DMS153 treated with DMSO at 0.1 percent for 48 hours (cell line): ENCODE data around the gene MS4A10.

ENCODE experiments used
- DNase-seq: peaks from one replicate; lab custom pipeline; 2025; ENCODE audit not compliant: unreplicated experiment; lab: John Stamatoyannopoulos, UW

MS4A10 gene

DNA sequence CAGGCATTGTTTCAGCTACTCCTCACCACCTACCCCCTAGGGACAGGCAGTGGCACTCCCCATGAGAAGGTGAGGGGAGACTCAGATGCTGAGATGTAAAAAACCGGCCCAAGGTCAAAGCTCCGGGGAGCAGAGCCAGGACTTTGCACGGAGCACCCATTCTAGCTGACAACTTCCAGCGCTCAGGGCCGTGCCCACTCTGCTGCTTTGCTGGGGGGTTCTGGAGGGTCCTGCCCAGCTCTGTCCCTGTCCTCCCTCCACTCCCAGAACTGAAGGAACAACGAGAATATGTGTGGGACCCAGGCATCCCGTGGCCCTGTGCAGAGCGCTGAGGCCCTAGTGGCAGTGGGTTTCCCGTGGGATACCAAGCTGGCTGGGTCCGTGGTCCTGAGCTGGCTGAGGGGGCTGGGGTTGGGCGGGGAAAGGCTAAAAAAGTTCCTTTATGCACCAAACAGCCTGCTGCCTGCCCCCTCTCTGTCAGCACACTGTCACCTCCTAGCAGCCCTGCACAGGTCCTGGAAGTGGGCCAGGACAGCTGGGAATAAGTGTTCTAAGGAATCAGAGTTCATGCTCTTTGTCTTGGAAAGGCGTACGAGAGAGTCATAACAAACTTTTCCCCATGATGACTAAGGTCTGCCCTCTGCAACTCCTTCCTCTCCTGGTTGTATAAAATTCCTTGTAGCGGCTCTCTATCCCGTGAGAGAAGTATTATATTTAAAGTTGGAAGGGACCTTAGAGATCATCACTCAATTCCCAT, 1.9 kb downstream of the MS4A10 start:
- DNase-seq = no peak

DNA sequence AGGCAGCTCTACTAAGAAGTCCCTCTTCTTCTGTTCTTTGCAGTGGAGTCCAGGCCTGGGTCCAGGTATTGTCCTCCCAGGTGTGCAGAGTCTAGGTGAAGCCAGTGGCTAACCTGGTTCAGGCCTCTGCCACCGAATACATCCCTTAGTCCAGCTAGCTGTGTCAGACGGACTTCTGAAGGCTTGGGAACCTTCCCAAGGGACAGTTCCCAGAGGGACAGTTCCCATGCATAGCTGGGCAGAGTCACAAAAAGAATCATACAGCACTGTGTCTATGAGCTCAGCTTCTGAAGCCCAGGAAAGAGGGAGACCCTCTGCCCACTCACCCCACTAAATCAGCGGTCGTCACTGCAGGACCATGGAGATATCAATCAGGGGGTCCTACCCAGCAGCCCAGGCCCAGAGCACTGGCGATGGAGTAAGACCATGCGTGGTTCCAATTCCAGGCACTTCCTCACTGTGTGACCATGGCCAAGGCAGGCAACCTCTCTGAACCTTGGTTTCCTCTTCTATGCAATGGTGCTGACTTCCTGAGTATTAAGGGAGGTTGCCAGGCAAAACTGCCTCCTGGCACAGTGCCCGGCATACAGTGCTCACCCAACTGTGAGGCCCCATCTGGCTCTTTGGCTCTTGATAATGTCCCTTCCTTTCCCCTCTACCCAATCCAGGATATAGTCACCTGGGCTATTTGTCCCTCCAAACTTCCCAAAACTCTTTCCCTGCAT, 3.4 kb downstream of the MS4A10 start:
- no peak for DNase-seq

DNA sequence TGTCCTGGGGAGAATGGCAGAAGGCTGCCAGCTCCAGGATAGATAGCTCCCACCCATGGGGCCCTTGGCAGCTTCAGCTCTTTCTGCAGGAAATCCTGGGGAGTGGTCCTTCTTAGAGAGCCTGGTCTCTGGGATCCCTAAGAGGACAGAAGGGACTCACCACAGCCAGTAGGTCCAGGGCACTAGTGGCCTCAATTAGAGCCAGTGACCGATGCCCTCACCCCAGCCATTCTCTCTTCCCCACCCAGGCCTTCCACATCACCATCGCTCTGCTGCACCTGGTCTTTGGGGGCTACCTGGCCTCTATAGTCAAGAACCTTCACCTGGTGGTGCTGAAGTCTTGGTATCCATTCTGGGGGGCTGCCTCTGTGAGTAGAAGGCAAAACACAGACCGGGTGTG, 5.6 kb downstream of the MS4A10 start:
- DNase-seq = no peak

DNA sequence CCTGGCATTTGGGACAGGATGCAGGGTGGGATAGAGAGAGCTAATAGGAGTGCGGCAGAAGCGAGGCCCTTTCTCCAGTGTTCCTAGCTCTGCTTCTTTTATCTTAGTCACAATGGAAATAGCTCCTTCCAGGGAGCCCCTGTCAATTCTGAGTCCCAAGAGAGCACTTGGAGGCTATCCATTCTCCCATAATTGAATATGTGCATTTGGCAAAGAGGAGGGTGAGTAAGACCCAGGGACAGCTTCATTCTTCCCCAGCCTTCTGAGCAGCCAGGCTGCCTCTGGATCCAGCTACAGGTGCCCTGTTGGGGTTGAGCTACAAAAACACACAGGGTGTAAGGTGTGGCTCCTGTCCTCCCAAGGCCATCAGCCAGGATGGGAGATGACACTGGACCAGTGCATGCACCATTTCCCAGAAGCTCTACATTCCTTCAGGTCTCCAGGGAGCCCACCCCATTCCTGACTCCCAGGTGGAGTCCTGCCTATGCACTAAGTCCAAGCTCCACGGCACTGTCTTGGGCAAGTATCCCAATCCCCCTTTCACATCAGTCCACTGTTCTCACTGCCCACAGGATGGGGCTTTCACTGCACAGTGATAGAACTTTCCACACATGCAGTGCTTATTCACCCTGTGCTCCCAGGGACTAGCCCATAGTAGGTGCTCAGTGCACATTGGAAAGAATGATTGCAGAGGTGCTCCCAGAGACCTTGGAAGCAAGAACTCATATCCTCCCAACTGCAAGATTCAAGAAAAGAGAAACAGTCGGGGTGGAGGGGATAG, 6.2 kb downstream of the MS4A10 start:
- no peak for DNase-seq

DNA sequence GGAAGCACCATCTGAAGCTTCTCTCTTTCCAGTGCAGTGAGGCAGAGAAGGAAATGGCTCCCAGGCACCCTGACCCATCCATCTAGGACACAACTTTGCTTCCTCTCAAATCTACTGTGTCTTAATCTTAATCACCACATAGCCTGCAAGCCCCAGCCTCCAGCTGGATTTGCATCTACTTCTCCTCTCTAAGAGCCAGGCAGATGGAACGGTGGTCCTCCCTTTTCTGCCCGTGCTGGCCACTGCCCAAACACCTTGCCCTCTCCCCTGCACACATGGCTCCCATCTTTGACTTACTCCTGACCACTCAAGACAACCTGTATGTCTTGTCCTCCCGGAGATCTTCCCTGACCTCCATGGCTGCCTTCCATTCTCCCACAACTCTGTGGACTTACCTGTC, 7.4 kb downstream of the MS4A10 start:
- no peak for DNase-seq

DNA sequence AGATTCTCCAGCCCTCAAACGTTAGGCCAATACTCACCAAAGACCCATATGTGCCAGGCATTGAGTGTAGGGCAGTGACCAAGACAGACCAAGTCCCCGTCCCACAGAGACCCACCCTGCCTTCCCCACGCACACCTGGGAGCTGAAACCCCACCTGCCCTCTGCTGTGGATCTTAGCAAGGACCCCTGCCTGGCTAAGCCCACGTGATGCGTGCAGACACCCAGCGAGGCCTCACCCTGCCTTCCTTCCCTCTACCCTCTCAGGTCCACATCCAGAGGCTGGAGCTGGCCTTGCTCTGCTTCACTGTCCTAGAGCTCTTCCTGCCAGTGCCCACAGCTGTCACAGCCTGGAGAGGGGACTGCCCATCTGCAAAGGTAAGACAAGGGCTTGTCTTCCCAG, 10.2 kb downstream of the MS4A10 start:
- no peak for DNase-seq

DNA sequence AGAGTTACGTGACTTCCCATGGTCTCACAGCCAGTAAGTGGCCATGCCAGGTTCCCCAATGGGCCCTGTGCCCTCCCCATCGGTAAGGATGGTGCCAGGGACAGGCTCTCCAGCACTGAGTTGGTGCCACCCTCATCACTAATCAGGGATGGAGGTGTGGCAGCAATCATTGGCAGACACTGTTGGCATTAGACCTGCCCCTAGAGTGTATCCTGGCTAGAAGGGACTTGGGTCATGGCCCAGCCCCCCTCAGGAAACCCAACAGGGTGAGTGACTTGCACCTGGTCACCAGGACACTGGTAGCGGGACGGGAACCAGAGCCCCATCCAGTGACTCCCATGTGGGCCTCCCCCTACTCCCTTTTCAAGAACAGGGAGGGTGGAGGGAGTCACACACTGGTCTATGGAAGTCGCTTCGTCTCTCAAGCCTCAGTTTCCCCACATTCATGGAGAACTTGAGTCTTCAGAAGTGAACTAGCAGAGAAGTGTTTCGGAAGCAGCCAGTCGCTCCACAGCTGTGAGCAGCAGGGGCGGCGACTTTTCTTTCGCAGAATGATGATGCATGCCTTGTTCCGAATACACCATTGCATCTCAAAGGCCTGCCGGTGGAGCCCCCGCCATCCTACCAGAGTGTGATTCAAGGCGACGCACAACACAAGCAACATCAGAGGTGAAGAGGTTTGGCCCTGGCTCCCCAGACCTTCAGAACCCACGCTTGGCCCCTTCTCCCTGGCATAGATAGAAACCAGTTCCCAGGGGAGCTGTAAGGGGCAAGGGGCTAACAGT, 12.9 kb downstream of the MS4A10 start:
- DNase-seq = no peak

DNA sequence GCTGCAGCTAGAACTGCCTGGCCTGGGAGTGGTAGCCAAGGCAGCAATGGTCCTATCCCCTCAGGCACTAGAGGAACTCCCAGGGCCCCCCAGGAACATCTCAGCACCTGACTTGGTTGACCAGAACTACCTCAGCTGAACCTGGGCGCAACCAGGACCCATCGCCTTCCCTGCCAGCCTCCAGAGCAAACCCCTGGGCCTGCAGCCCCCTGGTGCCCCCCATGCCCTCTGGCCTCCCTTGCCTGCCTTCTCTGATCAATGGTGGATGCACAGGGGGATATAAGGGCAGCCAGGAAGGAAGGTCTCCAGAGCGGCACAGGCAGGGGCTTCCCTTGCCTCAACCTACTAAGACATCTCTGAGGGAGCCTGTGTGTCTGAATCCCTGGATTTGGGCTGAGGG, 13.5 kb downstream of the MS4A10 start:
- no peak for DNase-seq

DNA sequence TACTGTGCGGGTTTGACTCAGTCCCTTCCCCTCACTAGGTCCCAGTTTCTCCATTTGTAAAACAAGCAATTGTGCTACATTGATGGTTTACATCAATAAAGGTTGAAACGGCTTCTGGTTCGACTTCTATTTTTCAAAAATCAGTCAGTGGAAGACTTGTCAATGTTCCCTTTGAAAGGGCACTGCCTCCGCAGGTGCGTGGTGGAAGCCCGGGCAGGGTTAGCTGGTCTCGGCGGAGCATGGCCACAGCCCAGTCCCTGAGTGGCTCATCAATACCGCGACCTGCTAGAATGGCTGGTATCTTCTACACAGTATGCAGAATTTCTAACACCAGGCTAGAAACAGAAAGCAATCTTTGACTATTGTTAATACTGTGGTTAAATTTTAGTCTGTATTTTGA, 16.1 kb downstream of the MS4A10 start:
- no peak for DNase-seq

DNA sequence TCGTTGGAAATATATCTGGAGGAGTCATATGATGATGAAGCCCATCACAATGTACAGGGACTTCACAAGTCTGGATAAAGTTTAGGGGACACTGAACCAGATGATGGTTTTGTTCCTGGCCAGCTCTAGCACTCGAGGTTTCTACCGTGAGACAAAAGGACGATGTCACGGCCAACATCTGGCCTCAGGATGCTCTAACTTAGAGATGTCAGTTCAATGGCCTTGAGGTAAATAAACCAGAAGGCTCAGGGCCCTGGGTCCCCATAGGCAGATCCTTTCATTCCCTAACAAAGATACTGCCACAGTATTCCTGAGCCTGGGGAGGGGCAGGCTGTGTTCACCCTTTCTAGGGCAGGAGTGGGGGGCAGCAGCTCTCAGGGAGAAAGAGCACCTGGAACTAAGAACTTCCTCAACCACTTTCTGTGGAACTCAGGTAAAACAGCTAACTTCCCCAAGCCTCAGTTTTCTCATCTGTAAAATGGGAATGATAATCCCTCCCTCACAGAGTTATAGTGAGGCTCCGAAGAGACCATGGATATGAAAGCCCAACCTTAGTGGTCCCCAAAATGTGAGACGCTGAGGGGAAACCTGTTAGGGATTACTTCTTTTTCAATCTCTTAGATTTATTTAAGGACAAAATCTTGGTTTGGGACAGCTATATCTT, 18.3 kb downstream of the MS4A10 start:
- DNase-seq = no peak

DNA sequence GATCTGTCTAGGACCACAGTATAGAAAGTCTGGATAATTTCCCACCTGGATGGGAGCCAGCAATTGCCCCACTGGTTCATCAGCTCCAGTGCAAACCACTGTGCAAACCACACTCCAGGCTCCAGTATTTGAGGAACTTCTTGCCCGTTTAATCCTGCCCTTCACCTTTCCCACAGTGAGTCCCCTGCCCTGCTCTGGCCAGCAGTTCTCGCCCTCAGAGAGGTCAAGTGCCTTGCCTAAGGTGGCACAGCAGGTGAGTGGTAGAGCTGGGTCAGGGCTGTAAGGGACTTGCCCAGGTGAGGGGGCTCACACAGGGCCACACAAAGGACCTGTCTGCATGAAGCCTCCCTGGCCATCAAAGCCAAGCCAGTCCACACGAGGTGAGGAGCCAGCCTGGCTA, 24.1 kb downstream of the MS4A10 start:
- DNase-seq = no peak

DNA sequence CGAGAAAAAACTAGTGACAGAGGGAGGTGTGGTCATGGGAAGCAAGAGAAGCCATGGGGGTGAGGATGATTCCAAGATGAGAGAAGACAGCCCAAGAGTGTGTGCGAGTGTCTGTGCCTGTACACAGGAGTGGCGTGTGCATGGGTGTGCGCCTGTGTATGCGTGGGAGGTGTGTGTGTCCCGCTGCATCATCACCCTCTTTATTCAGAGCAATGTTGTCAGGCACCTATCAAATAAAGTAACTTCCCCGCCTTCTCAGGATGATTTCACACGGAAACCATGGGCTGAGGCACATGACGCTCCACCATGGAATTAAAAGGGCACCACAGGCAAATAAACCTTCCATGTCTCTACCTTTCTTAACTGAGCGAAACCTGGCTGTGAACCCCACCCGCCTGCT, 24.6 kb downstream of the MS4A10 start:
- DNase-seq = no peak

DNA sequence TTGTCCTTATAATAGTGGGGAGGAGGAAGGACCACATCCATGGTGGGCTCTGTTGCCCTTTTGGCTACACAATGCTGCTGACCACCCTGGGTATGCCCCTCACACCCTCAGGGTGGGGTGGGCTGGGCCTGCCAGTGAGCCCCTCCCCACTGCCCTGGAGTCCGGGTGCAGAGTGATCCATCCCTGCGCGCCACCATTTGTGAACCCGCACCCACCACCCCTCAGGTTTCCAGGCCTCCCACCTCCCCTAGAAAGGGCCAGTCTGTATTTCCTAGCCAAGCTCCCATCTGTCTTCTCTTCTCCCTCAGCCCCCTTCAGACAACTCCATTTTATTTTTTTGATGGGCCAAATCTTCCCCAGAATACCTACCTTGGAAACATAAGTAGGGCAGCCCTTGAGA, 25.0 kb downstream of the MS4A10 start:
- no peak for DNase-seq

DNA sequence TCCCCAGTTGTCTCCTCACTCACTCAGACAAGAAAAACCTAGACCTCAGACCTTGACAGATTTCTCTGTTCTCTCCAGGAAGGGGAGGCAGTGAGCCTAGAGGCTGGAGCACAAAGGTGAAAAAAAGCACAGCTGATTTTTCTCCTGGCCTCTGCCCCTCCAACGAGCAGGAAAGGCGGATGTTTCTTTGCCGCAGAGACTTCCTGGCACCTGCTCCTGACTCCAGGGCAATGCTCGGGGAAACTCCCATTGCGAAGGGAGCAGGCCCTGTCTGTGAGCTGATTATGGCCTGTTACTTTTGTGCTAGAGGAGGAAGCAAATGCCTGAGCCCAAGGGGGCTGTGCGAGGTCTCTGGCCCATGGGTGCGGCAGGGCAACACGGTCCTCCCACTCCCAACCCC, 25.4 kb downstream of the MS4A10 start:
- peak; percentile 9 for DNase-seq

DNA sequence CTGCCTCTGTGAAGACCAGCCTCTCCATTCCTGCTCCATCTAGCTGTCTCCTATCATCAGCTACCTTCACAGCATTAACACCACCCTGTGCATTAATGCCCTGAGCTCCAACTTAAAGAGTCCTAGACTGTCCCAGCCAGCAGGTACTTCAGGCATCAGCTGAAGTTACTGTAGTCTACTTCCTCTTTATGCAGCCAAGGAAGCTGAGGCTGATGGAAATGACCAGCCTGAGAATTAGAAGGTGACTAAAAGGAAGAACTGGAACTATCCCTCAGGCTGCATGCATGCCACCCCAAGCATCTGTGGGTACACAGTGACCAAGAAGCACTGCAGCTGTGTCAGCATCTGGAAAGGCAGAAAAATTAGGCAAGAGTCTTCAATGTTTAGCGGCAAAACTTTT, 28.2 kb downstream of the MS4A10 start:
- no peak for DNase-seq

DNA sequence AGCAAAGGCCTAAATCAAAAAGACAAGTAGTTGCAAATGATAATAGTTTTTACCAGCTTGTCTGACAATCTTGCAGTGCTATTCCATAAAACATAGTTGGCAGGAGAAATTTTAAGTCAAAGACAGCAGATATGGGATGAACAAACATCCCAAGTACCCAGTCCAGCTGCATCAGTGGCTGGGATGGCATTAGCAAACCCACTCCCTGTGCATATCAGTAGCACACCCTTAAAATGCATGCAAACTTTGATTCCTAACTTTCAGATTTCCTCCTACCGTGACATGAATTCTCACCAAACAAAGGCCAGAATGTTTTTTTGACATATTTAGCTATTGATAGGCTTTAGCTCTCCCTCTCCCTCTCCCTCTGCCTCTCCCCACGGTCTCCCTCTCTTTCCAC, 29.0 kb downstream of the MS4A10 start:
- no peak for DNase-seq

DNA sequence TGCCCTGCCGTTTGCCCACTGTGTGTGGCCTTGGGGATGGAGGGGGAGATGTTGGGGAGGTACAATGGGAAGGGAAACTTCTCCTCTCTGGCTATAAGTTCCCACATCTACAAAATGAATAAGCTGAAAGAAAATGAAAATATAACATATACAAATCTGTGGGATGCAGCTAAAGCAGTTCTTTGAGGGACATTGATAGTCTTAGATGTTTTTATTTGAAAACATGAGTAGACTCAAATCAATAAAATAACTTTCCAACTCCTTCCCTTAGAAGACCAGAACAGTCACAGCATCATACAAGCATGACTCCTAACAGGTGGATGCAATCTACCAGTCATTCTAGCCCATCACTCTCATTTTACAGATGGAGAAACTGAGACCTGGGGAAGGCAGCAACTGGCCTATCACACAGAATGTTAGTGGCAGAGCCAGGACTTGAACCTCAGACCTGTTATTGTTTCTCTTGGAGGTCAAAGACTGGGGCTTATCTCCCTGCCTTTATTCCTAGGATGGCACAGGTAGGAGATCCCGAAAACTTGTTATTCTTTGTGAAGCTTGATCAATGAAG, 31.5 kb downstream of the MS4A10 start:
- no peak for DNase-seq

DNA sequence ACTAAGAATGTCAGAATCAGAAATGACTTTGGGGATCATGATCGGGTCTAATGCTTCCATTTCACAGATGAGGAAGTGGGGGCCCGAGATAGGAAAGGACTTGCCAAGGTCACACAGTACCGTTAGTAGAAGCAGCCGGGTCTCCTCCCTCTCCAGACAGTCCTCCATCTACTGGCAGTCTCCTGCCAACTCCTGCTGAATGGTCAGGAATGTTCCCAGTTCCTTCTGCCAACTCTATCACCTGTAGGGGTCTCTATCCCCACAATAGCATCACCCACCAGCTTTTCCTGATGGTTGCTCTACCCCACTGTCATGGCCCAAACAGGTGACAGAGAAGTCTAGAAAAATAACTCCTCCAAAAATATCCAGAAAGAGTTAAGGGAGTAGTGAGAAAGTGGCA, 32.9 kb downstream of the MS4A10 start:
- DNase-seq = no peak

DNA sequence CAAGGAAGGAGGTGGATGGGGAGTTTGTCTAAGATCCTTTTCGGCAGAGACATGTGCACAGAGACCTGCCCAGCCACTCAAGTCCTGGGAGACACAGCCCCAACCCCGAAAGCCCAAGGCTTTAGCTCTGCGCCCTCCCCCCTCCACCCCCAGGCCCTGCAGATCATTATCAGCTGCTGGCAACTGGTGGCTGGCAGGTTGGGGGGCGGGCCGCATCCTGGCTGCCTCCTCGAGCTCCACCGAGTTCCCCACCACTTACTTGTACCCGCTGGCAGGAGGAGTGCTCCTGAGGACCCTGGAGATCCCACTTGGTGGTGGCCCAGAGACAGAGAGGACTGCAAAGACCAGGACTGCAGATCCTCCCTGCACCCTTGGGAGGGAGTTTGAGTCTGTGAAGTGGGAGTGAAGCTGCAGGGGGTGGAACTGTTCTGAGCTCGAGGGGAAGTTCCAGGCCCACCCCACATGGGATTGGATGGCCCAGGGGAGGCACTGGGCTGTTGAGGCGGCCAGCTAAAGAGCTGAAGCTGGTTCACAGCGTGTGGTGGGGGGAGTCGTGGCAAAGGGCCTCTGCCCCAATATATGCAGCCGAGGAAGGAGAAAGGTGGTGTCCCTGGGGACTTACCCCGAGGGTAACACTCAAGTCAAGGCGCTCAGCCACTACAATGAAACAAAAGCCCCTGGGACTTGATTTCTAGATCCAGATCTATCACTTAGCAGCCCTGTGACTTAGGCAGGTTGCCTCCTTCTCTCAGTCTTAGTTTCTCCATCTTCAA, 36.9 kb downstream of the MS4A10 start:
- no peak for DNase-seq
